ENCODE data around the gene CAVIN1. TPM values are rescaled to one million over a fixed set of nuclear protein-coding genes. Genes with fewer than 3 reads are reported as not detected.

Gene CAVIN1
- polyA plus RNA-seq, 10 donors, result 231 to 303 (median 258) TPM

GRCh38 chr17:42354956-42355843, 67.9 kb downstream of the CAVIN1 start:
- peak in 2 of 3 donors; percentile 23 for DNase-seq

Other genes starting within 250 kb of the CAVIN1 start
- under 1 TPM in 3 of 10 donors, not detected in 7; 0.03 to 0.06 (median 0.05) TPM for gene KCNH4, start 242.1 kb downstream of the CAVIN1 start, polyA plus RNA-seq (ENCODE audit: insufficient read length in 10 of 10)
- under 1 TPM in 1 of 10 donors, not detected in 9; 0.27 TPM for gene HCRT, start 237.8 kb downstream of the CAVIN1 start, polyA plus RNA-seq (ENCODE audit: insufficient read length in 10 of 10)
- gene GHDC, start 228.8 kb downstream of the CAVIN1 start, polyA plus RNA-seq (ENCODE audit: insufficient read length in 10 of 10), result 10 to 100 TPM in 5 of 10 donors, 1 to 10 TPM in 5; 8.4 to 12.9 (median 10.2) TPM
- gene STAT5B, start 146.9 kb downstream of the CAVIN1 start, polyA plus RNA-seq (ENCODE audit: insufficient read length in 10 of 10), result 10 to 100 TPM; 30.4 to 51.6 (median 40.3) TPM
- 10 to 100 TPM; 13.5 to 19.9 (median 16.0) TPM for gene STAT5A, start 134.8 kb downstream of the CAVIN1 start, polyA plus RNA-seq (ENCODE audit: insufficient read length in 10 of 10)
- 10 to 100 TPM; 40.2 to 62.7 (median 49.9) TPM for gene STAT3, start 34.8 kb downstream of the CAVIN1 start, polyA plus RNA-seq (ENCODE audit: insufficient read length in 10 of 10)
- 10 to 100 TPM; 16.9 to 39.2 (median 21.5) TPM for gene ATP6V0A1, start 35.6 kb upstream of the CAVIN1 start, polyA plus RNA-seq (ENCODE audit: insufficient read length in 10 of 10)
- gene NAGLU, start 113.0 kb upstream of the CAVIN1 start, polyA plus RNA-seq (ENCODE audit: insufficient read length in 10 of 10), result 10 to 100 TPM; 15.2 to 21.4 (median 17.5) TPM
- 1 to 10 TPM; 1.7 to 3.6 (median 2.6) TPM for gene HSD17B1, start 129.7 kb upstream of the CAVIN1 start, polyA plus RNA-seq (ENCODE audit: insufficient read length in 10 of 10)
- 10 to 100 TPM; 20.0 to 29.7 (median 27.1) TPM for gene COASY, start 138.9 kb upstream of the CAVIN1 start, polyA plus RNA-seq (ENCODE audit: insufficient read length in 10 of 10)
- gene MLX, start 143.8 kb upstream of the CAVIN1 start, polyA plus RNA-seq (ENCODE audit: insufficient read length in 10 of 10), result 10 to 100 TPM; 33.4 to 42.9 (median 38.5) TPM
- gene PSMC3IP, start 154.5 kb upstream of the CAVIN1 start, polyA plus RNA-seq (ENCODE audit: insufficient read length in 10 of 10), result 10 to 100 TPM in 3 of 10 donors, 1 to 10 TPM in 7; 7.7 to 14.6 (median 9.5) TPM
- gene RETREG3, start 186.1 kb upstream of the CAVIN1 start, polyA plus RNA-seq (ENCODE audit: insufficient read length in 10 of 10), result 10 to 100 TPM; 26.0 to 36.0 (median 32.1) TPM
- 10 to 100 TPM; 29.7 to 39.5 (median 34.5) TPM for gene TUBG1, start 186.4 kb upstream of the CAVIN1 start, polyA plus RNA-seq (ENCODE audit: insufficient read length in 10 of 10)
- gene TUBG2, start 236.0 kb upstream of the CAVIN1 start, polyA plus RNA-seq (ENCODE audit: insufficient read length in 10 of 10), result 10 to 100 TPM in 9 of 10 donors, 1 to 10 TPM in 1; 9.7 to 21.2 (median 12.6) TPM

Measured in muscle of back (tissue), 11 donors.